ENCODE results near the gene ACADS. TPM values are rescaled to one million over a fixed set of nuclear protein-coding genes. Genes with fewer than 3 reads are reported as not detected.

Gene ACADS
- total RNA-seq, 1 donor from 2014 or later = 8.1 TPM

GRCh38 chr12:120761519-120761934 is 35.9 kb downstream of the ACADS start:
- TF ChIP-seq CTCF (IDR thresholded peaks at IDR 0.05; ENCODE audit: partially characterized antibody, unreplicated experiment) = no peak
- Mint-ChIP-seq H3K4me1 (ENCODE audit: low read depth, unreplicated experiment) (peaks cover 13% of the 10 kb centered on the region), H3K27ac (ENCODE audit: unreplicated experiment) (no peak overlapping the region)

GRCh38 chr12:120762086-120762485 is 36.5 kb downstream of the ACADS start:
- no peaks in the 10 kb centered on the region for H3K27me3 Mint-ChIP-seq (ENCODE audit: unreplicated experiment)
- H3K4me1 Mint-ChIP-seq (ENCODE audit: low read depth, unreplicated experiment) = peaks cover 13% of the 10 kb centered on the region
- H3K27ac Mint-ChIP-seq (ENCODE audit: unreplicated experiment) = no peak overlapping the region
- H3K36me3 Mint-ChIP-seq (ENCODE audit: unreplicated experiment) = no peaks in the 10 kb centered on the region
- no peak for TF ChIP-seq CTCF (IDR thresholded peaks at IDR 0.05; ENCODE audit: partially characterized antibody, unreplicated experiment)
- DNase-seq = no peak
- H3K9me3 Mint-ChIP-seq (ENCODE audit: unreplicated experiment) = peaks cover 2% of the 10 kb centered on the region
- no peak overlapping the region for H3K4me3 Mint-ChIP-seq (ENCODE audit: unreplicated experiment)

More at GRCh38 chr12:120761519-120761934, 35.9 kb downstream of the ACADS start:
- H3K36me3 Mint-ChIP-seq (ENCODE audit: unreplicated experiment) = no peaks in the 10 kb centered on the region
- H3K27me3 Mint-ChIP-seq (ENCODE audit: unreplicated experiment) = no peaks in the 10 kb centered on the region
- no peak for DNase-seq
- H3K4me3 Mint-ChIP-seq (ENCODE audit: unreplicated experiment) = no peak overlapping the region
- peaks cover 2% of the 10 kb centered on the region for H3K9me3 Mint-ChIP-seq (ENCODE audit: unreplicated experiment)

- H3K4me3 Mint-ChIP-seq (ENCODE audit: unreplicated experiment) = no peak overlapping the region
- TF ChIP-seq CTCF (IDR thresholded peaks at IDR 0.05; ENCODE audit: partially characterized antibody, unreplicated experiment) = no peak
- H3K36me3 Mint-ChIP-seq (ENCODE audit: unreplicated experiment) = peaks cover 4% of the 10 kb centered on the region
- H3K9me3 Mint-ChIP-seq (ENCODE audit: unreplicated experiment) = no peaks in the 10 kb centered on the region
- no peaks in the 10 kb centered on the region for H3K27me3 Mint-ChIP-seq (ENCODE audit: unreplicated experiment)
- peaks cover 13% of the 10 kb centered on the region for H3K4me1 Mint-ChIP-seq (ENCODE audit: low read depth, unreplicated experiment)
- no peak overlapping the region for H3K27ac Mint-ChIP-seq (ENCODE audit: unreplicated experiment)
- DNase-seq = no peak
These were observed 37.6 kb downstream of the ACADS start for GRCh38 chr12:120763250-120763649.

- Mint-ChIP-seq H3K9me3 (ENCODE audit: unreplicated experiment) (no peaks in the 10 kb centered on the region), H3K36me3 (ENCODE audit: unreplicated experiment) (peaks cover 10% of the 10 kb centered on the region), H3K27me3 (ENCODE audit: unreplicated experiment) (no peaks in the 10 kb centered on the region), H3K4me1 (ENCODE audit: low read depth, unreplicated experiment) (peaks cover 6% of the 10 kb centered on the region), H3K4me3 (ENCODE audit: unreplicated experiment) (no peak overlapping the region), H3K27ac (ENCODE audit: unreplicated experiment) (no peak overlapping the region)
- DNase-seq = no peak
- no peak for TF ChIP-seq CTCF (IDR thresholded peaks at IDR 0.05; ENCODE audit: partially characterized antibody, unreplicated experiment)
These were observed 39.2 kb downstream of the ACADS start for GRCh38 chr12:120764816-120765215.

- no peak overlapping the region for H3K4me3 Mint-ChIP-seq (ENCODE audit: unreplicated experiment)
- no peak overlapping the region for H3K27ac Mint-ChIP-seq (ENCODE audit: unreplicated experiment)
- no peaks in the 10 kb centered on the region for H3K4me1 Mint-ChIP-seq (ENCODE audit: low read depth, unreplicated experiment)
- no peaks in the 10 kb centered on the region for H3K27me3 Mint-ChIP-seq (ENCODE audit: unreplicated experiment)
- TF ChIP-seq CTCF (IDR thresholded peaks at IDR 0.05; ENCODE audit: partially characterized antibody, unreplicated experiment) = no peak
- DNase-seq = no peak
- H3K36me3 Mint-ChIP-seq (ENCODE audit: unreplicated experiment) = peaks cover 14% of the 10 kb centered on the region
- H3K9me3 Mint-ChIP-seq (ENCODE audit: unreplicated experiment) = no peaks in the 10 kb centered on the region
These were observed 40.9 kb downstream of the ACADS start for GRCh38 chr12:120766566-120766965.

All from glutamatergic neuron (in vitro differentiated cells).